Endometrial microvascular endothelial cells (primary cell): ENCODE results near the gene KLF16. TPM values are rescaled to one million over a fixed set of nuclear protein-coding genes. Genes with fewer than 3 reads are reported as not detected.

Source experiments
- in situ Hi-C: cut with HindIII; loops from 2 replicates; pipeline ENCODE4 v1.10.0; 2017; ENCODE audit warnings: low sequenced_read_pairs, low pct_unique_long_range_greater_than_20kb; ENCODE audit errors: inconsistent ontology term
- total RNA-seq: library from RNA; depleted of rRNA; stranded (reverse); fragments of >200 nt; gene quantifications from one replicate; pipeline ENCODE4 v1.2.3, GENCODE V29; 2015; ENCODE audit errors: inconsistent ontology term

The KLF16 gene
- total RNA-seq, 1 donor from 2014 or later: 12.9 TPM

GRCh38 chr19:1859331-1859781, 4.0 kb downstream of the KLF16 start:
- in situ Hi-C loops: no loop called here

GRCh38 chr19:1858412-1859081, 4.8 kb downstream of the KLF16 start:
- in situ Hi-C loops: no loop called here

DNA sequence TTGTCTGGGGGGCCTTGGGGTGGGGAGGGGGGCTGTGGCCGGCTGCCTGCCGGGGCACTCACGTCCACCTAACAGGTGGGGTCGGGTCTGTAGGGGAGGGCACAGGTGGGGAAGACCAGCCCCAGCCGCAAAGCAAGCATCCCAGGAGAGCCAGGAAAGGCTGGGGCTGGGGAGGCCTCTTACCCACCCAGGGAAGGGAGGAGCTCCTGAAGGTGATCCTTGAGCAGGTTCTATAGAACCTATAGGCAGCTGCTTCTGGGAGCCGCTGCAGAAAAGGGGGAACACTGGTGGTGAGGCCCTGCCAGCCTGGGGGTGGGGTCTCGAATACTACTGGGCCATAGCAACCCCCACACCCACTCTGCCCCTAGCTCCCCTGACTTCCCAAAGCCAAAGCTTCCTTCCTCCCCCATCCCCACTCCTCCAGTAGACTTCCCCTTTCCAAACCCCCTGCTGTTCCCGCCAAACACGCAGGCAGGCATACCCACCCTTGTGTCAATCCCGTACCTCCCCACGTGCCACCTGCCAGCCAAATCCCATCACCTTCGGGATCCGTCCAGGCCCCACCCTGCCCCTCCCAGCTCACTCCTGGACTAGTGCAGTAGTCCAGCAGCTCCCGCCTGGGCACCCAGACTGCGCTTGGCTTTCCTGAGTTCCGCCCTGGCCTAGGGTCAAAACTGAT, 5.6 kb downstream of the KLF16 start:
- in situ Hi-C loops: no loop called here

DNA sequence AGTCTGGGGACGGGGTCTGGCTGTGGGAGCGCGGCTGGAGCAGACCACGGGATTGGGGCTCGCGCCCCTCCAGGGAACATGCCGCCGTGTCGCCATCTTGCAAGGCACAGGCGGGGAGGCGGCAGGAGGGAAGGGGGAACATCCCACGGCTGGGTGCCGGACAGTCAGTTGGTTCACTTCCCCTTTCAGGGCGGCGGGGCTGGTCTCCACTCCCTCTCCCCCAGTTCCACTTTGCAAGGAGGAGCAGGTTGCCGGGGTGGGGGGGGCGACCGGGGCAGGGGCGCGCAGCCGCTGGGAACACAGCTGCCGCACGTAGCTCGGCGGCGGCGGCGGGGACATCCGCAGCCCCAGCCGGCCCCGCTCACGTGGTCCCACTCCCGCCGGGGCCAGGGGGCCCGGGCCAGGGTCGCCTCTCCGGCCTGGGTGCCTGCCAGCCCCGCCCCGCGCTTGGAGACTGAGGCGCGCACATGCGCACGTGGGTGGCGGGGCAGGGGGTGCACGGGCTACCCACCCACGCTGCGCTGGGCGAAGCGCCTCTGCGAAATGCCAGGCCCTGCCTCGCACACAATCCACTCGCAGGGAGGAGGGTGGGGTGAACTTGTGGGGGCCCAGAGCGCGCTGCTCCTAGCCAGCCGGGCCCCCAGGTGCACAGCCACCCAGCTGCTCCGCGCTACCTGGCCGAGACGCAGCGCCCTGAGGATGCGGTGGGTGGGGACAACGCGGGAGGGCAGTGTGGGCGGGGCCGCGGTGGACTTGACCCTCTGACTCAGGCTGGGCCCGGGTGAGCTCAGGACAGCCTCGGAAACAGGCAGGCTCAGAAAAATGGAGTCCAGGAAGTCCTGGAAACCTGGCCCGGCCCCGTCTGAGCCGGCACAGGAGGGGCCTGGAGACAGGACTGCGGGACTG, 6.4 kb downstream of the KLF16 start:
- in situ Hi-C loops: no loop called here

DNA sequence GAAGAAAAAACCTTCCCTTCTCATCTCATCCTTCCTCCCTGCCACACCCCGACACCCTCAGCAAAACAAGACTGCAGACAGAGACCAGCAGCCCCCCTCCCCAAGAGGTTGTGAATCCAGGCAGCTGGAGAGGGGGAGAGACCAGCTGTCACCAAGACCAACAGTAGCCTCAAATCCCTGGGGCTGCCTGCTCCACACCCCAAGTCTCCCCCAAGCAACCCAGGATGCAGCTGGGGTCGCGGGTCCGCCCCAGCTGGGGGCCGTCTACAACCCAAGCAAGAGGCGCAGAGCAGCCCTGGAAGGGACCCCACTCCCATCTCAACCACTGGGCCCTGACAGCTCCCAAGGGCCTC, 7.1 kb downstream of the KLF16 start:
- in situ Hi-C loops: no loop called here

DNA sequence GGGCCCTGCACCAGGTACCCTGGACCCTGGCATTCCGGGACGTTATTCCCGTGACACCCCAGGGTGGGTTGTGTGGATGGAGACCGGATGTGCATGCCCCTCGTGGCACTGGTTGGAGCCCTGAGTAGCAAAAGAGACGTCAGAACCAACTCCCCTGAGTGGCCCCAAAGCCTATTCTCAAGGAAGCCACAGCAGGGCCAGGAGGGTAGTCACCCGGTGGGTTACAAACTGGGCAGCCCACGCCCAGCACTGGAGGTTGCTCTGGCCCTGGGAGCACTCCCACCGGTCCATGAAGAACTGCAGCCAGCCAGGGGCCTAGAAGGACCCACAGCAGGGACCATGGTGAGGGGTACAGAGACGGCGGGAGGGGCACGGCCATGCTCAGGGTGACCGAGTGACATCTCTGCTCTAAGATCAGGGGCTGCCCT, 7.5 kb downstream of the KLF16 start:
- in situ Hi-C loops: no loop called here

- in situ Hi-C loops: no loop called here
These were observed 8.1 kb downstream of the KLF16 start for GRCh38 chr19:1855040-1855827.

- in situ Hi-C loops: no loop called here
These were observed 8.8 kb downstream of the KLF16 start for GRCh38 chr19:1854542-1855039.

DNA sequence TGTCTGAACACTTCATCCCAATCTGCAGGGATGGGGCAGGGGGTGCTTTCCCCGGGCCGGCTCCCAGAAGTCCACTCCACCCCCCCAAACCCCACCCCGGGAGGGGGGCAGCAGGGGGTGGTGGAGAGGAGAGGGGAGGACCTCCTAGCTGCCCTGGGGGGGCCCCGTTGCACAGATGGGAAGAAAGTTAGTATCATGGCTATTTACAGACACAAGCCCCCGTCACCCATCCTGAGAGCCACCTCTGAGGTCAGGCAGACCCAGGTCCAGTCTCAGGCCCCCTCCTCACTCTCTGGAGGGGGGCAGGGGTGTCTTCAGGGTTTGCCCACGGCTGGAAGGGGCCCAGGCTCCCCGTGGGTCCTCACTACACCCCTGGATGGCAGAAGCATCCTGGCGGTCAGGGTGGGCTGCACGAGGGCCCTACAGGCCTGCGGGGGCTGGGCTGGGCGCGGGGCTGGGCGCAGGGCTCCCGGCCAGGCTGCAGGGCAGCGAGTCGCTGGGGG, 9.3 kb downstream of the KLF16 start:
- in situ Hi-C loops: no loop called here

- in situ Hi-C loops: no loop called here
These were observed 9.9 kb downstream of the KLF16 start for GRCh38 chr19:1853295-1854038.

DNA sequence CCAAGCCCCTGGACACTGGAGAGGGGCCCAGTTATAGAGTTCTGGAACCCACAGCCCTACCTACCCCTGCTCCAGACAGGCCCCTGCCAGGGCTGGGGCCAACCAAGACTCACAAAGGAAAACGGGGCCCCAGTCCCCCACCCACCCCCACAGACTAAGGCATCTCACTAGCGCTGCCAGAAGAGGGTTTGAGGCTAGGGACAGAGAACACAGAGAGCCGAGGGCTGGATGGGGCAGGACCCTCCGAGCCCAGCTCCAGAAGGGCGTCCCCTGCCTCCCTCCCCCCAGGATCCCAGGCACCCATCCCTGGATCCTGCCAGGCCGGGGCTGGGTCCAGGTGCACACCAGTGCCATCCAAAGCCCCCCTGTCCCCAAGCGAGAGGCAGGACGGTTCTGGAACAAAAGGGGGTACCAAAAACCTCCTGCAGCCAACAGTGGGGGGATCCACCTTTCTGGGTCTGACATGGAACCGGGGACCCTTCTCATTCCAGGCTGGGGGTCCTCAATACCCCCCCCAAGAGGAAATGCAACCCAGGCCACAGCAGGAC, 10.7 kb downstream of the KLF16 start:
- in situ Hi-C loops: no loop called here

- in situ Hi-C loops: no loop called here
These were observed 11.5 kb downstream of the KLF16 start for GRCh38 chr19:1851654-1852580.

- in situ Hi-C loops: no loop called here
These were observed 12.3 kb downstream of the KLF16 start for GRCh38 chr19:1850809-1851653.

DNA sequence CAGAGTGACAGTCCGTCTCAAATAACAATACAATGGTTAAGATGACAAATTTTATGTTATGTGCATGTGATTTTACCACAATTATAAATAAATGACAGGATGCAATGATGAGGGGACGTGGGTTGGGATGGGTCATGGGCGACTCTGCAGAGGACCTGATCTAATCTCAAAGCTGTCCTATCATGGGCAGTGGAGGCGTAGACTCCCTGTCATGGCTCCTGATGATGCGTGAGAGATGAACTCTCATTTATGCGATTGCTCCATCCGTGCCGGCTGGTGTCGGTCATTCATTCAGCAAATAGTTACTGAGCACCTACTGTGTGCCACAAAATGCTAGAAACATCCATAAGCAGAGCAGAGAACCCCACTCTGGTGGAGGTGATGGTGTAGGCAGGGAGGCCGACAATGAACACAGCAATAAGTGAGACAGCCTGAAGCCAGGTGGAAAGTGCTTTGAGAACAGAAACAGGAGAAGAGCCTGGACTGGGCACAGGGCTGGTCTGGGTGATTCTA, 13.4 kb downstream of the KLF16 start:
- in situ Hi-C loops: no loop called here

DNA sequence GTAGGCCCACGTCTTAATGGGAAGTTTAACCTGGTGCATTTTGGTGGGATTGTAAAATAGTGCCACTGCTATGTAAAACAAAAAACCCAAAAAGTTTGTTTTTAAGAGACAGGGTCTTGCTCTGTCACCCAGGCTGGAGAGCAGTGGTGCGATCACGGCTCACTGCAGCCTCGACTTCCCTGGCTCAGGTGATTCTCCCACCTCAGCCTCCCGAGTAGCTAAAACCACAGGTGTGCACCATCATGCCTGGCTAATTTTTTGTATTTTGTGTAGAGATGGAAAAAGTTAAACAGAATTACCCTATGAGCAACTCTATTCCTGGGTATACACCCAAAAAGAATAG, 14.3 kb downstream of the KLF16 start:
- in situ Hi-C loops: no loop called here
